ENCODE results near the gene WNT7B. TPM values are rescaled to one million over a fixed set of nuclear protein-coding genes. Genes with fewer than 3 reads are reported as not detected.

Gene WNT7B
- total RNA-seq, 6 donors from 2014 or later = 5.2 to 15.6 (median 8.8) TPM

GRCh38 chr22:45915151-45915550 is 61.8 kb downstream of the WNT7B start:
- DNase-seq (peak in 1 of 2 donors; percentile 51), ATAC-seq (ENCODE audit: low FRiP score in 2 of 2) (no peak)
- Histone ChIP-seq H3K27ac (no peak overlapping the region), H3K27me3 (no peaks in the 10 kb centered on the region), H3K4me3 (no peak overlapping the region), H3K4me1 (peaks cover 7 to 36% (median 22%) of the 10 kb centered on the region in 4 donors), H3K9me3 (peaks cover 0 to 5% (median 2%) of the 10 kb centered on the region in 4 donors), H3K36me3 (no peaks in the 10 kb centered on the region)
- TF ChIP-seq POLR2AphosphoS5 (IDR thresholded peaks at IDR 0.05) (no peak), EP300 (IDR thresholded peaks at IDR 0.05) (no peak), POLR2A (IDR thresholded peaks at IDR 0.05) (no peak)
- TF ChIP-seq, protein P1, sequence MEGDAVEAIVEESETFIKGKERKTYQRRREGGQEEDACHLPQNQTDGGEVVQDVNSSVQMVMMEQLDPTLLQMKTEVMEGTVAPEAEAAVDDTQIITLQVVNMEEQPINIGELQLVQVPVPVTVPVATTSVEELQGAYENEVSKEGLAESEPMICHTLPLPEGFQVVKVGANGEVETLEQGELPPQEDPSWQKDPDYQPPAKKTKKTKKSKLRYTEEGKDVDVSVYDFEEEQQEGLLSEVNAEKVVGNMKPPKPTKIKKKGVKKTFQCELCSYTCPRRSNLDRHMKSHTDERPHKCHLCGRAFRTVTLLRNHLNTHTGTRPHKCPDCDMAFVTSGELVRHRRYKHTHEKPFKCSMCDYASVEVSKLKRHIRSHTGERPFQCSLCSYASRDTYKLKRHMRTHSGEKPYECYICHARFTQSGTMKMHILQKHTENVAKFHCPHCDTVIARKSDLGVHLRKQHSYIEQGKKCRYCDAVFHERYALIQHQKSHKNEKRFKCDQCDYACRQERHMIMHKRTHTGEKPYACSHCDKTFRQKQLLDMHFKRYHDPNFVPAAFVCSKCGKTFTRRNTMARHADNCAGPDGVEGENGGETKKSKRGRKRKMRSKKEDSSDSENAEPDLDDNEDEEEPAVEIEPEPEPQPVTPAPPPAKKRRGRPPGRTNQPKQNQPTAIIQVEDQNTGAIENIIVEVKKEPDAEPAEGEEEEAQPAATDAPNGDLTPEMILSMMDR (IDR thresholded peaks at IDR 0.05) = no peak
- 74% methylated on average over 2 of the region's 2 CpGs; no CpG with 5 or more reads in 1 of the 2 donors for WGBS, 2 donors

GRCh38 chr22:45914309-45914708 is 62.7 kb downstream of the WNT7B start:
- no peak for TF ChIP-seq EP300 (IDR thresholded peaks at IDR 0.05)
- no peak for TF ChIP-seq POLR2AphosphoS5 (IDR thresholded peaks at IDR 0.05)
- TF ChIP-seq POLR2A (IDR thresholded peaks at IDR 0.05) = no peak
- TF ChIP-seq, protein P1 (IDR thresholded peaks at IDR 0.05) = no peak
- Histone ChIP-seq H3K27me3 (no peaks in the 10 kb centered on the region), H3K36me3 (no peaks in the 10 kb centered on the region), H3K4me1 (peaks cover 7 to 28% (median 18%) of the 10 kb centered on the region in 4 donors), H3K9me3 (peaks cover 0 to 5% (median 2%) of the 10 kb centered on the region in 4 donors), H3K4me3 (no peak overlapping the region), H3K27ac (no peak overlapping the region)
- no peak for DNase-seq
- 80 to 84% methylated on average over 1 to 2 of the region's 2 CpGs for WGBS, 2 donors
- ATAC-seq (ENCODE audit: low FRiP score in 2 of 2) = no peak

GRCh38 chr22:45912910-45913309 is 64.1 kb downstream of the WNT7B start:
- 56 to 75% methylated on average over 2 to 6 of the region's 6 CpGs for WGBS, 2 donors
- TF ChIP-seq POLR2AphosphoS5 (IDR thresholded peaks at IDR 0.05) = no peak
- TF ChIP-seq, protein P1 (IDR thresholded peaks at IDR 0.05) = no peak
- TF ChIP-seq POLR2A (IDR thresholded peaks at IDR 0.05) = no peak
- TF ChIP-seq EP300 (IDR thresholded peaks at IDR 0.05) = no peak
- no peak overlapping the region for H3K27ac ChIP-seq
- no peaks in the 10 kb centered on the region for H3K27me3 ChIP-seq
- no peaks in the 10 kb centered on the region for H3K36me3 ChIP-seq
- no peak overlapping the region for H3K4me3 ChIP-seq
- DNase-seq (peak; percentile 36 to 54), ATAC-seq (ENCODE audit: low FRiP score in 2 of 2) (no peak)
- peaks cover 7 to 20% (median 11%) of the 10 kb centered on the region in 4 donors for H3K4me1 ChIP-seq
- peaks cover 0 to 5% (median 2%) of the 10 kb centered on the region in 4 donors for H3K9me3 ChIP-seq

DNA sequence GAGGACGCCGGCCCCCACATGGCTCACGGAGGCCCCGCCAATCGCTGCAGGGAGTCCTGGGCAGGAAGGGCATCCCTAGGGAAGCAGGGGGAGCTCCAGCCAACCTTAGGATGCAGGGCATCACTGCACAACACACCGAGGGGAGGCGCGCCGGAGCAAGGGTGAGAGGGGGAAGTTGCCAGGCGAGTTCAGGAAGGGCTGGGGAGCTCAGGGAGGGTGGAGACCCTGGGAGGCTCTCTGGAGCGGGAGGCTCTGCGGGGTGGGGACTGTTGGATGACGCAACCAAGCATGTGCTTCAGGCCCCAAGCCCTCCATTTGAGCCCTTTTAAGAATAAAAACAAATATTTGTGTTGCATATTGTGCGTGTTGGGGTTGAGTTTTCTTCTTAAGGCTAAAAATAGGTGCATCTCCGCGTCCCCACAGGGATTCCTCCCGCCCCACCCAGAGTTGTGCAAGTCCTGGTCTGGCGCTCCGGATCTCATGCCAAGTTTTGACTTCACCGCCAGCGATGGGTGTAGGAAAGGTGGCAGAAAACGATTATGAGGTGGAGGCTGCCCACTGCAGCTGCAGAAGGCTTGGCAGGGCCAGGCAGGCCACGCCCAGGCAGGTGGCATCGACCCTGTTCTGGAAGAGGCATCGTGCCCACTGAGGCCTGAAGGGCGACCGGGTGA is 65.2 kb downstream of the WNT7B start:
- Histone ChIP-seq H3K27ac (peak overlapping the region in 3 of 4 donors; percentile 31 to 69 (median 45)), H3K4me3 (no peak overlapping the region), H3K27me3 (no peaks in the 10 kb centered on the region), H3K9me3 (peaks cover 0 to 5% (median 2%) of the 10 kb centered on the region in 4 donors), H3K4me1 (peaks cover 7 to 20% (median 11%) of the 10 kb centered on the region in 4 donors), H3K36me3 (no peaks in the 10 kb centered on the region)
- ATAC-seq (ENCODE audit: low FRiP score in 2 of 2) (peak; percentile 64 to 85), DNase-seq (peak; percentile 84)
- WGBS, 2 donors = 43 to 48% methylated on average over 19 to 27 of the region's 27 CpGs
- peak in 1 of 2 donors; percentile 40 for TF ChIP-seq POLR2AphosphoS5 (IDR thresholded peaks at IDR 0.05)
- TF ChIP-seq EP300 (IDR thresholded peaks at IDR 0.05) = peak in 2 of 4 donors; percentile 52 to 55
- peak in 1 of 4 donors; percentile 12 for TF ChIP-seq POLR2A (IDR thresholded peaks at IDR 0.05)
- TF ChIP-seq, protein P1 (IDR thresholded peaks at IDR 0.05) = peak in 3 of 6 experiments; percentile 30 to 45 (median 32)
